AG10803 (cell line): ENCODE results near the gene FNIP2.
"Not testable (repeated sequence)": the region's sequence is repeated elsewhere in the genome, so short reads cannot be mapped to it uniquely, and the experiment has no call there.

Experiments
- DNase-seq: peaks from one replicate; pipeline ENCODE4 v3.0.0; 2010; ENCODE audit warnings: low read depth
- H3K4me3 ChIP-seq: 2 replicates; pipeline ENCODE4 v1.5.1; 2011; ENCODE audit warnings: mild to moderate bottlenecking, low read length, control low read depth
- TF ChIP-seq, protein P1 (sequence below): conservative IDR thresholded peaks from 2 replicates; pipeline ENCODE4 v1.5.1; 2011; ENCODE audit warnings: mild to moderate bottlenecking, low read length, control low read depth, inconsistent platforms

Gene FNIP2

DNA sequence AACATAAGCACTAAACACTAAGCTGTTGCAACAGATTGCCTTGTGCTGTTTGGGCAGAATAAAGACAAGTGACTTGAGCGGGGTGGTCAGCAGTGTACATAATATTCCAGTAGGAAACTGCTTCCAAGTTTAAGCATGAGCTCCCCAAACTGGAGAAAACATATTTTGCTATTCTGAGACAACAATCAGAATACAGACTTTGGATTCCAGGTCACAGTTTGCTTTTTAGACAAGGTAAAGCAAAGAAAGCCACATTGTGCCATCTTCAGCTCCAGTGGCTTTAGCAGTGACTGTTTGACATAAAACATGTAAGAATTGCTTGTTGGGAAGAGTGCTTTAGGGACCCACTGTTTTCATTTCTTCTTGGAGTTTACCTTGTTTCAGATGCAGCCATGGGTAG lies 136.0 kb downstream of the FNIP2 start:
- no peak overlapping the region for H3K4me3 ChIP-seq
- TF ChIP-seq, protein P1, sequence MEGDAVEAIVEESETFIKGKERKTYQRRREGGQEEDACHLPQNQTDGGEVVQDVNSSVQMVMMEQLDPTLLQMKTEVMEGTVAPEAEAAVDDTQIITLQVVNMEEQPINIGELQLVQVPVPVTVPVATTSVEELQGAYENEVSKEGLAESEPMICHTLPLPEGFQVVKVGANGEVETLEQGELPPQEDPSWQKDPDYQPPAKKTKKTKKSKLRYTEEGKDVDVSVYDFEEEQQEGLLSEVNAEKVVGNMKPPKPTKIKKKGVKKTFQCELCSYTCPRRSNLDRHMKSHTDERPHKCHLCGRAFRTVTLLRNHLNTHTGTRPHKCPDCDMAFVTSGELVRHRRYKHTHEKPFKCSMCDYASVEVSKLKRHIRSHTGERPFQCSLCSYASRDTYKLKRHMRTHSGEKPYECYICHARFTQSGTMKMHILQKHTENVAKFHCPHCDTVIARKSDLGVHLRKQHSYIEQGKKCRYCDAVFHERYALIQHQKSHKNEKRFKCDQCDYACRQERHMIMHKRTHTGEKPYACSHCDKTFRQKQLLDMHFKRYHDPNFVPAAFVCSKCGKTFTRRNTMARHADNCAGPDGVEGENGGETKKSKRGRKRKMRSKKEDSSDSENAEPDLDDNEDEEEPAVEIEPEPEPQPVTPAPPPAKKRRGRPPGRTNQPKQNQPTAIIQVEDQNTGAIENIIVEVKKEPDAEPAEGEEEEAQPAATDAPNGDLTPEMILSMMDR: no peak
- no peak for DNase-seq

DNA sequence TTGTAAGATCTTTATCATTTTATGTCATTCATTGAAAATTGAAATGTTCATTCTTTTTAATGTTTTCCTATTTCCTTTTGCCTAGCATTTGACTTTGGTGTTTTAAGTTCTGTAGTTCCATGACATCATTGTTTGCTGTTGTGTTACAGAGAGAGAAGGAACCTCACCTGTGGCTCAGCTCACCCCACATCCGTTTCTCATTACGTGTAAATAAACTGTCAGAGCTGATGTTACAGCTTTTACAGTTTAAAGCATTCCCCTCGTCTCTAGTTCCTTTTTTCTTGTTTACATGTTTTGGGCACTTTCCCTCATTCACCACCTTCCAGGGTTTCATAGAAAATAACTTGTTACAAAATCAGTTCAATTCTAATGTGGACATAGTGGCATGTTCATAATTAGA lies 137.2 kb downstream of the FNIP2 start:
- DNase-seq: no peak
- TF ChIP-seq, protein P1: no peak
- no peak overlapping the region for H3K4me3 ChIP-seq

DNA sequence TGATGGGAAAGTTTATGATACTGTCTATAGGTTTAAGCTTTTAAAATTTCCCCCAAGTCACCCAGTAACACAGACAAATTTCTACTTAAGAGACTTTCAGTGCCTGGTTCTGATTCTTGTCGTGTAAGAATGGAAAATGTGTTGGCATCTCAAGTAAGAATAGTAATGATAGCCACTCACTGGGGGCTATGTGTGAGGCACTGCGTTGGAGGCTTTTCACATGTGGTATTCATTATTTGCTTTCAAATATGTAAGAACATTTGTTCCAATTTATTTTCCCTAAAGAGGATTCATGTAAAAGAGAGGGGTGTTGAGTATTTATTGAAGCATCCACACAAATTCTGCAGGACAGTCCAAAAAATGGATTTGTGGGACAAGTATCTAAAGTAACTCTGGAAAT lies 143.6 kb downstream of the FNIP2 start:
- TF ChIP-seq, protein P1: no peak
- DNase-seq: peak; percentile 60
- no peak overlapping the region for H3K4me3 ChIP-seq

DNA sequence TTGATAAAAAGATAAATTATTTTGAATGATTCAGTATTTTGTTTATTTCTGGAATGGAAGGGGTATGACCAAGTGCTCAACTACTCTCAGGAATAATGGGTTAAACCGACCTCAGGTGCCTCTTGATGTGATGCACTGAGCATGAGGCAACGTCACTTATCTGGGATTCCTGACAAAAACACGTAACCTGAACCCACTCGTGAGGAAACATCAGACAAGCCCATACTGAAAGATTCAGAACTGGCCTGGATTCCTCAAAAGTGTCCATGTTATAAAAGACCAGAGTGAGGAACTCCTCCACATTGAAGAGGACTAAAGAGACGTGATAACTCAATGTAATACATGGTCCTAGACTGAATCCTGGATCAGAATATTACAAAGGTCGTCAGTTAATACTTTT lies 144.0 kb downstream of the FNIP2 start:
- TF ChIP-seq, protein P1: no peak
- peak; percentile 23 for DNase-seq

DNA sequence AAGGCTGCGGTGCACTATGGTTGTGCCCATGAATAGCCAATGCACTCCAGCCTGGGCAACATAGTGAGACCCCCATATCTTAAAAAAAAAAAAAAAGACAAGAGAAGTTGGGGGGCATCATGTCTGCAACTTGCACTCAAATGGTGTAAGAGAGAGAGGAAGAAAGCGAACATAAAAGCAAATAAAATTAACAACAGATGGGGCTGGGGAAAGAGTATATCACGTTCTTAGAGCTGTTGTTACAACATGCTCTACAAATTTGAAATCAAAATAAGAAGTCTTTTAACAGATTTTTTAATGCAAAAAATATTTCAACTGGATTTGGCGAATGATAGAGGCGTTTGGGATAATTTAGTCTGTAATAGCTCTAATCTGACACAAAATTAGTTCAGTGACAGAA lies 144.9 kb downstream of the FNIP2 start:
- peak; percentile 70 for DNase-seq
- TF ChIP-seq, protein P1: no peak
- no peak overlapping the region for H3K4me3 ChIP-seq

More for the DNA sequence above, 144.0 kb downstream of the FNIP2 start:
- no peak overlapping the region for H3K4me3 ChIP-seq

DNA sequence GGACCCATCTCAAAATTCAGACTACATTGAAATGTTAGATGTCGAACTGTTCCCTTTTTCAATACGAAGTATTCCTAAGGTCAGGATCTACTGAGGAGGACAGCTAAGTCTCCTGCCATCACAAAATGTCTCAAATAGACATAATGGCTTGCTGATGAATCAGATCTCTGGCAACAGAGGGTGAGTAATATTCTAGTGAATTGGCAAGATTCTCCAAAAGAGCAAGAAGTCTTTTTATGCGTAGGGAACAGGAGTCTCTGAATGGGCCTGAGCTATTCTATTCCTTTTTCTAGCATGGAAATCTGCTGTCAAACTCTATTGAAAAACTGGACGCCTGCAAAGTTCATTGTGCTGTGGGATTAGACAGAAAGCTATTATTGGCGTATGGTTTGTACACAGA lies 145.4 kb downstream of the FNIP2 start:
- TF ChIP-seq, protein P1: no peak
- no peak overlapping the region for H3K4me3 ChIP-seq
- DNase-seq: peak; percentile 89

DNA sequence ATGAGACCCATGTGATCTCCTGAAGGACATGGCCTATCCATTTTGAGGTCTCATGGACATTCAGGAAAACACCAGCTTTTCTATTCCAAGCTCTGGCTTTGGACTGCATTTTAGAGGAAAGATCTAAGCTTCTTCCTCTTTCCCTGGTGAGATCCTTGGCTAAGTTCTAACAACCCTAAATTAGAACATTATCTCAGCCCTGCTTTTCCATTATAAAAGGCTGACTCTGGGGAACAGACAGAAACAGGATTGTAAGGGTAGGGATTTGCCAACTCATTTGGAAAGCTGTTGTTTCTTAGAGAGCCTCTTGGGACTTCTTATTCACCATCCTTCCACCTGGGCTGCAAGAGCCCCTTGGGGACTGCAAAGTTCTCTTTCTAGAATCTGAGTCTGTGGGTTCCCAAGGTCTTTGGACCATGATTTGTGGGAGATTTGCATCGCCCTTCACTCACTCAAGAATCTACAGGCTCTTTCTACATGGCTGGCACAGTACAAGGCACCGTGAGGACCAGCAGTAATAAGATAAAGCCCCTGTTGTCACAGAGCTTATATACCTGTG lies 146.9 kb downstream of the FNIP2 start:
- TF ChIP-seq, protein P1: no peak
- no peak for DNase-seq
- H3K4me3 ChIP-seq: no peak overlapping the region

DNA sequence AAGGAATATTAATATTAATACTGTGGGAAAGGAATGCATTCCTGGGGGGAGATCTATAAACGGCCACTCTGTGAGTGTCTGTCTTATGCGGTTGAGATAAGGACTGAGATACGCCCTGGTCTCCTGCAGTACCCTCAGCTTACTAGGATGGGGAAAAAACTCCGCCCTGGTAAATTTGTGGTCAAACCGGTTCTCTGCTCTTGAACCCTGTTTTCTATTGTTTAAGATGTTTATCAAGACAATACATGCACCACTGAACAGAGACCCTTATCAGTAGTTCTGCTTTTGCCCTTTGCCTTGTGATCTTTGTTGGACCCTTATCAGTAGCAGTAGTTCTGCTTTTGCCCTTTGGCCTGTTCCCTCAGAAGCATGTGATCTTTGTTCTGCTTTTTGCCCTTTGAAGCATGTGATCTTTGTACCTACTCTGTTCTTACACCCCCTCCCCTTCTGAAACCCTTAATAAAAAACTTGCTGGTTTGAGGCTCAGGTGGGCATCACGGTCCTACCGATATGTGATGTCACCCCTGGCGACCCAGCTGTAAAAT lies 151.7 kb downstream of the FNIP2 start:
- not testable (repeated sequence) for H3K4me3 ChIP-seq, DNase-seq

DNA sequence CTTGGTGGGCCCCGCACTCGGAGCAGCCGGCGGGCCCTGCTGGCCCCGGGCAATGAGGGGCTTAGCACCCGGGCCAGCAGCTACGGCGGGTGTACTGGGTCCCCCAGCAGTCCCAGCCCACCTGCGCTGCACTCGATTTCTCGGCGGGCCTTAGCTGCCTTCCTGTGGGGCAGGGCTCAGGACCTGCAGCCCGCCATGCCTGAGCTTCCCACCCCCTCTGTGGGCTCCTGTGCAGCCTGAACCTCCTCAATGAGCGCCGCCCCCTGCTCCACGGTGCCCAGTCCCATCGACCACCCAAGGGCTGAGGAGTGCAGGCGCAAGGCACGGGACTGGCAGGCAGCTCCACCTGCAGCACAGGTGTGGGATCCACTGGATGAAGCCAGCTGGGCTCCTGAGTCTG lies 158.9 kb downstream of the FNIP2 start:
- H3K4me3 ChIP-seq, DNase-seq: not testable (repeated sequence)
